Activated CD8-positive, alpha-beta memory T cell treated with anti-CD3 and anti-CD28 coated beads for 1 hour (primary cell): ENCODE data around the gene C1GALT1C1.

Source experiments
- DNase-seq, 2 donors: peaks; one replicate each; pipeline ENCODE4 v3.0.0-alpha.2; 2020; ENCODE audit warnings: low read depth in 1 of 2; ENCODE audit errors: extremely low read depth in 1 of 2

The C1GALT1C1 gene

GRCh38 chrX:120585702-120586101 lies 44.2 kb downstream of the C1GALT1C1 start:
- no peak for DNase-seq
